ENCODE results near the gene TMEM151A.

TMEM151A gene

DNA sequence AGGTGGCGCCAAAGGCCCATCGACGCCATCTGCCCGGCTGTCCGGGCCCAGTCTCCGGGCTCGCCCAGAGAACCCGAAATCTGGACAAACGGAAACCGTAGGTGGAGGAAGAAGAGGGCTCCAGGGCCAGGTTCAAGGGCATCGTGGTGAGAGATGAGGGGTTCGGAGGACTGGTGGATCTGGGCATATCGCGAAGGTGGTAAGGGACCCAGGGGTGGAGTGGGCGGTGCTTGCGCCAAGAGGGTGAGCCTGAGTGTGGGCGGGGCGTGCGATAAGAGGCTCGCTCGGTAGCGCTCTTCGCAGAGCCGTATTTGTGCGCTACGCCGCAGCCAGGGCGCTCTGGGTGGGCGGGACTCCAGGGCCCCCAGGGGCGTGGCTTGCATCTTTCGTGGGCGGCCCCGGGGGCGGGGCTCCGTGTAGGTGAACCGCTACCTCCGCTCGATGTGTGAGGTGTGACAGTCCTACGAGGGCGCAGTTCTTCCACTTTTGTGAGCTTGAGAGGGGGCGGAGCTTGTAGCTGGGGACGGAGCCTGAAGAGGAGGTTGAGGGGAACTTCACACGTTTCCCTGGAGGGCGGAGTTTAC is 20.4 kb downstream of the TMEM151A start:
- H3K9ac ChIP-seq: peak overlapping the region; percentile 64 to 80 (median 75)
- no peaks in the 10 kb centered on the region for H3K36me3 ChIP-seq
- H4K20me1 ChIP-seq: peaks cover 0 to 32% (median 12%) of the 10 kb centered on the region in 11 experiments; a peak in 12 of 22 replicates
- peak overlapping the region; percentile 33 to 82 (median 72); a peak in 21 of 22 replicates for H3K27ac ChIP-seq
- peak overlapping the region; percentile 55 to 72 (median 60) for H3K4me3 ChIP-seq
- H3K27me3 ChIP-seq: no peaks in the 10 kb centered on the region
- peak overlapping the region; percentile 64 to 89 (median 77) for H3K4me2 ChIP-seq
- H3K9me3 ChIP-seq (replicated peaks in 1 of 11): no peaks in the 10 kb centered on the region
- TF ChIP-seq Cebpa-rat (IDR thresholded peaks at IDR 0.05): no peak
- peaks cover 40 to 67% (median 57%) of the 10 kb centered on the region in 10 experiments for H3K4me1 ChIP-seq

DNA sequence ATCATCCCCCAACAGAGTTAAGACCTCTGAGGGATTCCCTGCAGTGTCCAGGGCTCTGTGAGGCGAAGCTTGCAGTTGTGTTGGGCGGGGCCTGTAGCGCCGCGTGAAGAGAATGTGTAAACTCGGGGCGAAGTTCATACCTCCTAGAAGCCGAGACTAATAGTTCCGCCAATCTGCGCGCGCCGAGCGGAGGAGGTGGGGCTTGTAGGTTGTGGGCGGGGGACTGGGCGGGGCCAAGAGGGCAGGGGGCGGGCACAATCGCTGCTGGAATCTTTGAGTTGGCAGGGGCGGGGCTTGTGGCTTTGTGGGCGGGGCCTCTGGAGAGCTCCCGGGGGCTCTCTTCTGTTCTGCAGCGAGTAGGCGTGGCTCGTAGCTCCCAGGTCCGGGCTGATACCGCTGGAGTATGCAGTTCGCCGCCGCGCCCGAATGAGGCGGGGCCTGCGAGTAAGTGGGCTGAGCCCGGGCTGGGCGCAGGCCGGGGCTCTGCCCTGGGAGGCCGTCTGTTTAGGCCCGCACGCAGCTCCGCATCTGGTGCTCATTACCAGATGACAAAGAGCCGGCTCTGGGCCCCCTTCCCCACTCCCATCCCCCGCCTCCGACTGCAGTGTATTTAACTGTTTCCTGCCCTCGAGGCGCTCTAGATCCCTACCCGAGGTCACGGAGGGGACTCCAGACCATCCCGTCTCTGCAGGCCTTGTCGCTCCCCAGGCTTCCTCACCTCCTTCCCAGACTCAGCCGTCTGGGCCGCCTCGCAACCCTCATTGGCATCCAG is 21.0 kb downstream of the TMEM151A start:
- H3K4me1 ChIP-seq: peaks cover 47 to 73% (median 63%) of the 10 kb centered on the region in 10 experiments
- H3K27ac ChIP-seq: peak overlapping the region; percentile 73 to 98 (median 94)
- H3K9me3 ChIP-seq (replicated peaks in 1 of 11): no peaks in the 10 kb centered on the region
- no peaks in the 10 kb centered on the region for H3K27me3 ChIP-seq
- peak overlapping the region; percentile 60 to 80 (median 69) for H3K4me3 ChIP-seq
- H3K9ac ChIP-seq: peak overlapping the region; percentile 81 to 92 (median 87)
- H3K36me3 ChIP-seq: no peaks in the 10 kb centered on the region
- H4K20me1 ChIP-seq: peaks cover 0 to 32% (median 12%) of the 10 kb centered on the region in 11 experiments; a peak in 12 of 22 replicates
- peak overlapping the region; percentile 98 to 100 (median 100) for H3K4me2 ChIP-seq
- no peak for TF ChIP-seq Cebpa-rat (IDR thresholded peaks at IDR 0.05)

DNA sequence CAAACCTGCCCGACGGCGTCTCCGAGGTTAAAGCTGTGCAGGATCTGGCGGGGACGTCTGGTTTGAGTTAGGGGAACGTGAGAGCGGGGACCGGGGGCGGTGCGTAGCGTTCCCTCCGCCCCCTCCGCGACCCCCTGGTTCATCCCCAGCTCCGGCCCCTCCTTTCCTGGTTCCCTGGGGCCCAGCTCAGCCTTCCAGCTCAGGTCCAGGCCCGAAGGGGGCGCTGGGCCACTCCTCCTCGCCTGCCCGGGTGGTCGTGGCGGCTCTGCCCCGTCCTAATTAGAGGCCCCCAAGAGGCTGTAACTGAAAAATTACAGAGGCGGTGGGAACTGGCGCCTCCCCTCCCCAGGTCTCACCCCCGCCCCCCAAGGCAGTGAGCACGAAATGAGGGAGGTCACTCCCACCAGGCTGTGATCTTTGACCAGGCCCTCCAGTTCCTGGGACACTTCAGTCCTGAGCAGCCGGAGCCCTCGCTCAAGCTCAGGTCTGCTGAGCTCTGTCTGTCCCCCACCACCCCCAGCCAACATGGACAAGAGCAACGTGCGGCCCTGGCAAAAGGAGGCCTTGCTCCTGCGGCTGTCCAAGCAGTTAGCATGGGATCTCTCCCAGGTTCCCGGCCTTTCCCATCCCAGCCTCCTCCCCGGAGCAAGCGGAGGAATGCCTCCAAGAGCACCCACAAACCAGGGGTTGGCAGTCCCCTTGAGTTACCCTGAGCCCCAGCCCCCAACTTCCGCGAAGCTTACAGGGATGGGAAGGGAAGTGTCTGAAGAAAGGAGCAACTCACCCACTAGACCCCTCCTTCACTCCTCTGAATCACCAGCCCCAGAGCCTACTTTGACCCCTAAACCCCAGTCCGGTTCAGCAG is 21.9 kb downstream of the TMEM151A start:
- peaks cover 55 to 81% (median 71%) of the 10 kb centered on the region in 10 experiments for H3K4me1 ChIP-seq
- peak overlapping the region; percentile 81 to 92 (median 87) for H3K9ac ChIP-seq
- no peaks in the 10 kb centered on the region for H3K27me3 ChIP-seq
- peak overlapping the region; percentile 73 to 98 (median 94) for H3K27ac ChIP-seq
- no peak for TF ChIP-seq Cebpa-rat (IDR thresholded peaks at IDR 0.05)
- peaks cover 0 to 32% (median 12%) of the 10 kb centered on the region in 11 experiments; a peak in 12 of 22 replicates for H4K20me1 ChIP-seq
- no peaks in the 10 kb centered on the region for H3K9me3 ChIP-seq (replicated peaks in 1 of 11)
- peak overlapping the region; percentile 98 to 100 (median 100) for H3K4me2 ChIP-seq
- no peaks in the 10 kb centered on the region for H3K36me3 ChIP-seq
- peak overlapping the region; percentile 52 to 80 (median 69) for H3K4me3 ChIP-seq

DNA sequence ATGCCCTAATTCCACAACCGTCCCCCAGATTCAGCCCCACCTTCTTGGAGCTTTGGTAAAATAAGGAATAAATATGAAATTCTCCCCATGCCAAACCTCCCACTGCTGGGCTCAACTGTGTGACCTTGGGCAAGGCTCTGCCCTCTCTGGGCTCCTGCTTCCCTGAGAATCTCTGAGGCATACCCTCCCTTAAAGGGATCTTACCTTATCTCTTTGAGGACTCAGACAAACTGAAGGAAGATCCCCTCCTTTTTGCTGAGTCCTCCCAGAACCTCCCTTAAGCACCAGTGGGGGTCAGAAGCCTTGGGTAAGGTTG is 22.4 kb downstream of the TMEM151A start:
- peak overlapping the region; percentile 98 to 100 (median 100) for H3K4me2 ChIP-seq
- H3K27ac ChIP-seq: peak overlapping the region; percentile 73 to 98 (median 94); a peak in 21 of 22 replicates

DNA sequence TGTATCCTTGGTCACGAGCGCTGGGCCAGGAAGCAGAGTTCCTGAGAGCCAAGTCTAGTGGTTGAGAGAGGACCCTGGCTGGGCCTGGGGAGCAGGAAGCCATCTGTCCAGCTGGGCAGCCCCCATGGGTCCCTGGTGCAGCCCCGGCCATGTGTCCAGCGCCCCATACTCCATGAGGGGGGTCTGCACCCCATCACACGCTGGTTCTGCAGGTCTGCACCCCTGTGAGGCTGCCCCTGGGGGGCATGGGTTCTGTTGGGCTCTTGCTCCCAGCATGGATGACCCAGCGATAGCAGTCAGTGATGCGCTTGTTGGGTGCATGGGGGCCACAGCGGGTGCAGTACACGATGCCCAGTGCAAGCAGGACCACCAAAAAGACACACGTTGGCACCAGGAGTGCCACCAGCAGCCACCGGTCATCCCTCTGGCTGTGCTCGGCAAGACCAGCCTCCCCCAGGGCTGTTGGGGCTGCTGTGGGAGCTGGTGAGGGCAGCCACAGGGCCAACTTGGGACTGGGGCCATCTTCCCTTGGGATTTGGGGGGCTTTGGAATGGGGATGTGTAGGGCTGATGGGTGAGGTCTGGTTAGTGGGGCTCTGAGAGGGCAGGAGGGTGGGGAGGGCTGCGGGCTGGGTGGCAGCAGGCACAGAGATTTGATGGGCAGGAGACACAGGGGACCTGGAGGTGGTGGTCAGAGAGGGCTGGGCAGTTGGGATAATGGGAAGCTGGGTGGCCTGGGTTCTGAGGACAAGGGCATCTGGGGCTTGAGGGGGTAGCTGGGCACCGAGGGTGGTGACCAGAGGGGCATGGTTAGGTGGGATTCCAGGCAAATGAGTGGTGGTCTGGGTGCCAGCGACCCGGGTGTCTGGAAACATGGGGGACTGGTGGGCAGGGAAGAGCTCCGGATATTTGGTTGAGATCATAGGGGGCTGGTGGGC is 23.1 kb downstream of the TMEM151A start:
- peak overlapping the region; percentile 73 to 98 (median 94); a peak in 21 of 22 replicates for H3K27ac ChIP-seq
- no peaks in the 10 kb centered on the region for H3K27me3 ChIP-seq
- peak overlapping the region; percentile 52 to 80 (median 69) for H3K4me3 ChIP-seq
- H3K9me3 ChIP-seq (replicated peaks in 1 of 11): peaks cover 0 to 11% (median 5%) of the 10 kb centered on the region in 11 experiments; a peak in 14 of 22 replicates
- peak overlapping the region; percentile 81 to 92 (median 87) for H3K9ac ChIP-seq
- H3K4me1 ChIP-seq: peaks cover 63 to 86% (median 80%) of the 10 kb centered on the region in 10 experiments
- H3K36me3 ChIP-seq: no peaks in the 10 kb centered on the region
- peaks cover 0 to 32% (median 12%) of the 10 kb centered on the region in 11 experiments; a peak in 12 of 22 replicates for H4K20me1 ChIP-seq
- H3K4me2 ChIP-seq: peak overlapping the region; percentile 98 to 100 (median 100)
- TF ChIP-seq Cebpa-rat (IDR thresholded peaks at IDR 0.05): no peak

More for the DNA sequence above, 22.4 kb downstream of the TMEM151A start:
- Histone ChIP-seq H3K9me3 (replicated peaks in 1 of 11) (peaks cover 0 to 4% (median 0%) of the 10 kb centered on the region in 11 experiments; a peak in 5 of 22 replicates), H3K4me3 (peak overlapping the region; percentile 52 to 80 (median 69)), H3K27me3 (no peaks in the 10 kb centered on the region), H3K9ac (peak overlapping the region; percentile 81 to 92 (median 87)), H3K4me1 (peaks cover 61 to 87% (median 77%) of the 10 kb centered on the region in 10 experiments), H4K20me1 (peaks cover 0 to 32% (median 12%) of the 10 kb centered on the region in 11 experiments; a peak in 12 of 22 replicates), H3K36me3 (no peaks in the 10 kb centered on the region)
- TF ChIP-seq Cebpa-rat (IDR thresholded peaks at IDR 0.05): no peak

DNA sequence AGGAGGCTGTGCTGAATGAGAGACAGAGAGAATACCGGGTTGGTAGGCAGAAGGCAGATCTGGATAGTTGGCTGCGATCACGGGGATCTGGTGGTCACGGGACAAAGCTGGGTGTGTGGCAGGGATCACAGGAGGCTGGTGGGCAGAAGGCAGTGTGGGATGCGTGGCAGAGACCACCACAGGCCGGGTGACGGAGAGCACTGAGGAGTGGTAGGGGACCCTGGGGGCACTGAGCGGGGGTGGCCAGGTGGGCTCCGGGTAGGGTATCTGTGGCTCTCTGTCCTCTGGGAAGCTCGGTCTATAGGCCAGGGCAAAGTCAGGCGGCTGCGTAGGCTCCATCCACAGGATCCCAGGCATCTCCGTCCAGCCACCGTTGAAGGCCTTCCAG is 23.8 kb downstream of the TMEM151A start:
- TF ChIP-seq Cebpa-rat (IDR thresholded peaks at IDR 0.05): no peak
- Histone ChIP-seq H3K4me3 (peak overlapping the region; percentile 52 to 80 (median 69)), H4K20me1 (peaks cover 0 to 32% (median 12%) of the 10 kb centered on the region in 11 experiments; a peak in 12 of 22 replicates), H3K36me3 (no peaks in the 10 kb centered on the region), H3K27me3 (no peaks in the 10 kb centered on the region), H3K4me2 (peak overlapping the region; percentile 98 to 100 (median 100)), H3K4me1 (peaks cover 63 to 80% (median 77%) of the 10 kb centered on the region in 10 experiments), H3K27ac (peak overlapping the region; percentile 73 to 98 (median 94); a peak in 21 of 22 replicates), H3K9me3 (replicated peaks in 1 of 11) (peaks cover 0 to 17% (median 11%) of the 10 kb centered on the region in 11 experiments; a peak in 15 of 22 replicates), H3K9ac (peak overlapping the region; percentile 81 to 92 (median 87))

DNA sequence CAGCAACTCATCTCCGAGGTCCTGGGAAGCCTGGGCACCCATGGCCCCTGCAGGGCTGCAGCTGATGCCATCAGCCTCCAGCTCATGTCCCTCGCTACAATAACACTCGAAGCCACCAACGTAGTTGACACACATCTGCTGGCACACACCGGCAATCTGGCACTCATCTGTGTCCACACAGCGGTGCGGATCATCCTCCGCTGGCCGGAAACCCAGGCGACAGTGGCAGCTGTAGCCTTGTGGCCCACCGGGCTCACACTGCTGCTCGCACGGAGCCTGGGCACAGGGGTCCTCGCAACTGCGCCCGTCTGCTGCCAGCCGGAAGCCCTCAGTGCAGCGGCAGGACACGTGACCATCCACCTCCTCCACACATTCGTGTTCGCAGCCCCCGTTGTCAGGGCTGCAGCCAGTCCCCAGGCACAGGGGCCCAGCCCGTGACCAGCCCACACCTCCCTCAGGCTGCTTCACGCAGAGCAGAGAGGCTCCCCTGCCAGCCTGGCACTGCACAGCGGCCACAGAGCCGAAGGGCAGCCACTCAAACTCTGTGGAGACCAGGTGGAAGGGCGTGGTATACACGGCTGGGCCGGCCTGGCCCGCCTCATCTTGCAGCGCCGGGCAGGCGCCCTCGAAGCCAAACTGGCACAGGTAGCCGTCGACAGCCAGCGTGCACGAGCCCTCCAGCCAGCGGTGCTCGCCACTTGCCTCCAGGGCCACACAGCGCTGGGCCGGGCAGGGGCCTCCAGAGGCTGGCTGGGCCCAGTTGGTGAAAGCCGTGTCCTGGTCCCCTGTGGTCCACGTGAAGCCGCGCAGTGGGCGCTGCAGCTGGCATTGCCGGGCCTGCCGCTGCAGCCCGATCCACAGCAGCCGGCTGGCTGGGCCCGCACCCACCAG is 24.5 kb downstream of the TMEM151A start:
- Histone ChIP-seq H3K27me3 (no peaks in the 10 kb centered on the region), H3K36me3 (no peaks in the 10 kb centered on the region), H3K4me1 (peaks cover 63 to 73% (median 70%) of the 10 kb centered on the region in 10 experiments), H3K9me3 (replicated peaks in 1 of 11) (peaks cover 0 to 18% (median 12%) of the 10 kb centered on the region in 11 experiments; a peak in 15 of 22 replicates), H3K4me2 (peak overlapping the region; percentile 98 to 100 (median 100)), H3K4me3 (peak overlapping the region; percentile 52 to 80 (median 69)), H4K20me1 (peaks cover 0 to 32% (median 12%) of the 10 kb centered on the region in 11 experiments; a peak in 12 of 22 replicates), H3K9ac (peak overlapping the region; percentile 81 to 92 (median 87)), H3K27ac (peak overlapping the region; percentile 73 to 98 (median 94); a peak in 21 of 22 replicates)
- TF ChIP-seq Cebpa-rat (IDR thresholded peaks at IDR 0.05): no peak
